Activated B cell treated with CpG ODN at 0.5 μM for 24 hours (primary cell): ENCODE results near the gene CHST12. TPM values are rescaled to one million over a fixed set of nuclear protein-coding genes. Genes with fewer than 3 reads are reported as not detected.

Experiments used
- ATAC-seq: fragments of 200-7000 bp; cut with Tn5 transposase; one replicate; pipeline ENCODE4 v1.10.0; 2021; ENCODE audit warnings: low read depth, mild to moderate bottlenecking, moderate library complexity
- CTCF ChIA-PET: fragments of 350-600 bp; sonication (Branson Sonifier 250); formaldehyde crosslinking; loops from one replicate; lab custom pipeline; 2021; ENCODE audit warnings: antibody characterized with exemption; lab: Charles Lee
- POLR2A ChIA-PET: fragments of 350-600 bp; sonication (Branson Sonifier 250); formaldehyde crosslinking; loops from one replicate; lab custom pipeline; 2021; ENCODE audit warnings: antibody characterized with exemption; lab: Charles Lee
- DNase-seq: peaks from one replicate; pipeline ENCODE4 v3.0.0; 2022
- H3K27ac Mint-ChIP-seq: one replicate; pipeline ENCODE4 v1.8.0; 2020; ENCODE audit warnings: mixed read lengths
- H3K27me3 Mint-ChIP-seq: one replicate; pipeline ENCODE4 v1.8.0; 2021; ENCODE audit warnings: mixed read lengths
- H3K36me3 Mint-ChIP-seq: one replicate; pipeline ENCODE4 v1.8.0; 2021; ENCODE audit warnings: low read depth, mixed read lengths
- H3K4me1 Mint-ChIP-seq: one replicate; pipeline ENCODE4 v1.8.0; 2021; ENCODE audit warnings: mixed read lengths
- H3K4me3 Mint-ChIP-seq: one replicate; pipeline ENCODE4 v1.8.0; 2020; ENCODE audit warnings: mild to moderate bottlenecking, mixed read lengths
- H3K9me3 Mint-ChIP-seq: one replicate; pipeline ENCODE4 v1.8.0; 2020; ENCODE audit warnings: mixed read lengths
- intact Hi-C: fragments of 100-400 bp; cut with micrococcal nuclease; formaldehyde crosslinking; loops from one replicate; pipeline ENCODE4 v1.15.1; 2024
- total RNA-seq: library from RNA; stranded (reverse); gene quantifications from 2 replicates; pipeline ENCODE4 v1.2.3, GENCODE V29; 2022
- TF ChIP-seq, protein P1 (sequence below): fragments of 200-600 bp; IDR thresholded peaks from one replicate; pipeline ENCODE4 v1.8.0; 2022; ENCODE audit warnings: antibody characterized with exemption, mild to moderate bottlenecking

Gene CHST12
- total RNA-seq, 1 donor from 2014 or later, result 14.4 TPM

GRCh38 chr7:2484868-2485267 lies 81.5 kb downstream of the CHST12 start:
- no peak for ATAC-seq
- ChIA-PET POLR2A (no interaction called here), CTCF (interaction anchor here (1.8 kb wide), 1 partner anchor 186 kb away, joined by 3 read pairs; no protein-coding TSS in a partner anchor)
- DNase-seq, result no peak
- H3K36me3 Mint-ChIP-seq, result no peaks in the 10 kb centered on the region
- no peaks in the 10 kb centered on the region for H3K9me3 Mint-ChIP-seq
- TF ChIP-seq, protein P1, sequence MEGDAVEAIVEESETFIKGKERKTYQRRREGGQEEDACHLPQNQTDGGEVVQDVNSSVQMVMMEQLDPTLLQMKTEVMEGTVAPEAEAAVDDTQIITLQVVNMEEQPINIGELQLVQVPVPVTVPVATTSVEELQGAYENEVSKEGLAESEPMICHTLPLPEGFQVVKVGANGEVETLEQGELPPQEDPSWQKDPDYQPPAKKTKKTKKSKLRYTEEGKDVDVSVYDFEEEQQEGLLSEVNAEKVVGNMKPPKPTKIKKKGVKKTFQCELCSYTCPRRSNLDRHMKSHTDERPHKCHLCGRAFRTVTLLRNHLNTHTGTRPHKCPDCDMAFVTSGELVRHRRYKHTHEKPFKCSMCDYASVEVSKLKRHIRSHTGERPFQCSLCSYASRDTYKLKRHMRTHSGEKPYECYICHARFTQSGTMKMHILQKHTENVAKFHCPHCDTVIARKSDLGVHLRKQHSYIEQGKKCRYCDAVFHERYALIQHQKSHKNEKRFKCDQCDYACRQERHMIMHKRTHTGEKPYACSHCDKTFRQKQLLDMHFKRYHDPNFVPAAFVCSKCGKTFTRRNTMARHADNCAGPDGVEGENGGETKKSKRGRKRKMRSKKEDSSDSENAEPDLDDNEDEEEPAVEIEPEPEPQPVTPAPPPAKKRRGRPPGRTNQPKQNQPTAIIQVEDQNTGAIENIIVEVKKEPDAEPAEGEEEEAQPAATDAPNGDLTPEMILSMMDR, result no peak
- intact Hi-C loops, result no loop called here
- H3K27me3 Mint-ChIP-seq, result peaks cover 3% of the 10 kb centered on the region
- H3K4me3 Mint-ChIP-seq, result no peak overlapping the region
- H3K27ac Mint-ChIP-seq, result no peak overlapping the region
- H3K4me1 Mint-ChIP-seq, result peaks cover 3% of the 10 kb centered on the region

DNA sequence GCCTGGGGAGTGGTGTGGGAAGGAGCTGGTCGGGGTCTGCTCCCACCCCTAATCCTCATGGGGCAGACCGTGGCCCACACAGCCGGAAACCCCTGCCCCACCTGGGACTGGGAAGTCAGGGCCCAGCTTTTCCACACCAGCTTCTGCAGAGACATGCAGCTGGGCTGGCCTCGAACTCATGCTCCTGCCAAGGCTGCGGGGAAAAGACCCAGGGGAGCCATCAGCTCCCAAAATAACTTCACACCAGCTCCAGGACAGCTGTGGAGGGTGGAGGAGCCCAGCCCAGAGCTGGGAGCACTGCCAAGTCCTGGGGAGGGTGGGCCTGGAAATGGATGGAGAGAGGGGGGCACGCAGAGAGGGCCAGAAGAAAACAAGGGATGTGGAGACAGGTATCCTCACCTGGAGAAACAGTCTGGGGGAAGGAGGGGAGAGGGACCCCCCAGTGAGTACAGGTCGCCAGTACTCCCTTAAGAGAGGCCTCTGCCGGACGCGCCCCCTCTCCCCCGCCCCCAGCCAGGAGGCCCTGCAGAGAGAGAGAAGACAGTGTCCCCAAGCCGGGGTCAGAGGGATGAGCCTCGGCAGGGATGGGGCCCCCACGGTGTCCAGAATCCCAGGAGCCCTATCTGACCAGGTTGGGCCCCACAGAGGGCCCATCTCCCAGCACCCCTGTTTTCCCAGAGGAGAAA lies 84.3 kb downstream of the CHST12 start:
- H3K4me1 Mint-ChIP-seq, result peaks cover 3% of the 10 kb centered on the region
- POLR2A ChIA-PET, result interaction anchor here (1.1 to 1.4 kb wide), 2 partner anchors 23 to 40 kb away, joined by 3 to 5 read pairs; no protein-coding TSS in a partner anchor
- H3K9me3 Mint-ChIP-seq, result no peaks in the 10 kb centered on the region
- DNase-seq (no peak), ATAC-seq (no peak)
- CTCF ChIA-PET, result no interaction called here
- intact Hi-C loops, result no loop called here
- H3K27ac Mint-ChIP-seq, result no peak overlapping the region
- TF ChIP-seq, protein P1, result no peak
- no peak overlapping the region for H3K4me3 Mint-ChIP-seq
- H3K27me3 Mint-ChIP-seq, result peaks cover 5% of the 10 kb centered on the region
- H3K36me3 Mint-ChIP-seq, result no peaks in the 10 kb centered on the region

DNA sequence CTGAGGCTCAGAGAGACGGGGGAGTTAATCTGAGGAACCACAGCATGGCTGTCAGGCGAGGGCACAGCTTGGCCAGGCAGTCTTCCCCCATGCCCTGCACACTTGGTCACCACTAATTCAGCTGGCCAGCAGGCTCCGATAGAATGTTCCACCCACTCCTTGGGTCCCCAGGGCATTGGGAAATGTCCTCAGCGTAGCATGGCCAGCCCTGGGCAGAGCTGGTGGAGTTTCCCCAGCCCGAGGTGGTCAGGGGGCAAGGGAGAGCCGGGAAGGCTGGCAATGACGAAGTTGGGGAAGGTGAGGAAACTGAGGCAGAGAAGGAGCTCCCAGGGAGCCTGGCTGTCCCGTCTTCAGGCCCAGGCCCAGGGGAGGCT lies 84.8 kb downstream of the CHST12 start:
- intact Hi-C loops, result no loop called here
- POLR2A ChIA-PET, result interaction anchor here (0.7 to 1.4 kb wide), 3 partner anchors 11 to 39 kb away, joined by 3 to 5 read pairs (median 3); no protein-coding TSS in a partner anchor
- Mint-ChIP-seq H3K27ac (no peak overlapping the region), H3K27me3 (peaks cover 8% of the 10 kb centered on the region), H3K4me3 (no peak overlapping the region), H3K4me1 (peaks cover 3% of the 10 kb centered on the region), H3K36me3 (no peaks in the 10 kb centered on the region), H3K9me3 (no peaks in the 10 kb centered on the region)
- ATAC-seq, result no peak
- DNase-seq, result no peak
- CTCF ChIA-PET, result no interaction called here
- TF ChIP-seq, protein P1, result no peak

DNA sequence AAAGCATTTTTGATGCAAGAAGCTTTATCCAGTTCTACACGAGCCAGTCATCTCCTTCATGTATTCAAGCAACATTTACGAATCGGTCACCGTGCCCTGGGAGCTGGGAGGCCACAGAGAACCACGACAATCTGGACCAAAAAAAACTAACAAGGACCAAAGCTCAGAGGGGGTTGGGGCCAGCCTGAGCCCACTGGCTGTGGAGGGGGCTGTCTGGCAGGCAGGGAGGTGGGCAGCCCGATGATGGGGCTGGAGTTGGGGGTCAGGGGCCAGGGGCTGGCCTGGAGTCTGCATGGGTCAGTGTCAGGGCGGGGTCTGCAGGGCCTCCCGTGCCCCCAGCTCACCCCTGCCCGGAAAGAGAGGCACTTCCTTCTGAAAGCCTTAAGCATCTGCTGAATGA lies 85.3 kb downstream of the CHST12 start:
- H3K9me3 Mint-ChIP-seq, result no peaks in the 10 kb centered on the region
- peaks cover 3% of the 10 kb centered on the region for H3K4me1 Mint-ChIP-seq
- DNase-seq (no peak), ATAC-seq (no peak)
- intact Hi-C loops, result no loop called here
- POLR2A ChIA-PET, result interaction anchor here (0.7 to 1.4 kb wide), 3 partner anchors 11 to 39 kb away, joined by 3 to 5 read pairs (median 3); no protein-coding TSS in a partner anchor
- CTCF ChIA-PET, result no interaction called here
- TF ChIP-seq, protein P1, result no peak
- H3K4me3 Mint-ChIP-seq, result no peak overlapping the region
- peaks cover 8% of the 10 kb centered on the region for H3K27me3 Mint-ChIP-seq
- no peak overlapping the region for H3K27ac Mint-ChIP-seq
- no peaks in the 10 kb centered on the region for H3K36me3 Mint-ChIP-seq

GRCh38 chr7:2490181-2490651 lies 86.8 kb downstream of the CHST12 start:
- TF ChIP-seq, protein P1, result no peak
- peaks cover 3% of the 10 kb centered on the region for H3K4me1 Mint-ChIP-seq
- H3K27me3 Mint-ChIP-seq, result peaks cover 8% of the 10 kb centered on the region
- intact Hi-C loops, result no loop called here
- POLR2A ChIA-PET, result no interaction called here
- no peak overlapping the region for H3K4me3 Mint-ChIP-seq
- CTCF ChIA-PET, result interaction anchor here (1.2 kb wide), 1 partner anchor 38 kb away, joined by 3 read pairs; no protein-coding TSS in a partner anchor
- no peak overlapping the region for H3K27ac Mint-ChIP-seq
- DNase-seq (no peak), ATAC-seq (no peak)
- H3K36me3 Mint-ChIP-seq, result no peaks in the 10 kb centered on the region
- no peaks in the 10 kb centered on the region for H3K9me3 Mint-ChIP-seq
